ENCODE results near the gene B4GALT2. TPM values are rescaled to one million over a fixed set of nuclear protein-coding genes. Genes with fewer than 3 reads are reported as not detected.

The B4GALT2 gene
- polyA plus RNA-seq, 1 of the 3 experiments (the other 2 are of a cell fraction), result 48.0 TPM

DNA sequence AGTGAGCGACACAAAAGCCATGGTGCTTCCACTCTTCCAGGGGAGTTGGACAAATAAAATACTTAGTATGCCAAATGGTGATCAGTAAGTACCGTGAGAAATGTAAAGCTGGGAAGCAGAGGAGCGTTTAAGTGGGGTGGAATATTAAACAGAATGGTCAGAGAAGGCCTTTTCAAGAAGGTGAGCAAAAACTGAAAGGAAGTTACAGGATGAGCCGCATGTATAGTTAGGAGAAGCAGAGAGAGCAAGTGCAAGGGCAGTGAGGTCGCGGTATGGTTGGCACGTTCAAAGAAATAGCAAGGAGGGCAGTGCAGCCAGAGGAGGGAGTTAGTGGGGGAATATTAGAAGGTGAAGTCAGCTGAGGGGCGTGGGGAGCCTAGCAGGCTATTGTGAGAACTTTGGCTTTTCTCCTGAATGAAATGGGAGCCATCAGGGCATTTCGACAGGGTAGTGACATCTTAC lies 5.0 kb upstream of the B4GALT2 start:
- H3K9me2 ChIP-seq, result no peaks in the 10 kb centered on the region
- POLR2A ChIA-PET, result interaction anchor here (1.7 kb wide), 1 partner anchor 18 kb away, joined by 3 read pairs; the partner anchor contains the start of gene CCDC24
- CTCF ChIA-PET, result interaction anchor here (1.1 to 2.7 kb wide), 8 partner anchors 17 to 211 kb away, joined by 3 to 15 read pairs (median 6); partner anchors contain the start of genes CCDC24 and IPO13
- no peak for DNase-seq
- peak overlapping the region; percentile 88 for H2AFZ ChIP-seq (ENCODE audit: low read depth)
- peaks cover 55% of the 10 kb centered on the region for H3K79me2 ChIP-seq (ENCODE audit: insufficient read depth)
- WGBS (ENCODE audit: low lambda C conversion rate), result 63% methylated on average over 8 of the region's 9 CpGs
- peaks cover 11% of the 10 kb centered on the region for H4K20me1 ChIP-seq (ENCODE audit: insufficient read depth)
- TF ChIP-seq SMC3 (IDR thresholded peaks at IDR 0.05; ENCODE audit: low read depth, low read length), result no peak
- no peak for TF ChIP-seq CHD2 (IDR thresholded peaks at IDR 0.05; ENCODE audit: low read length, partially characterized antibody)
- no peak for TF ChIP-seq RFX5 (IDR thresholded peaks at IDR 0.05; ENCODE audit: low read length)
- no peak for TF ChIP-seq ELF1 (IDR thresholded peaks at IDR 0.05)
- no peak for TF ChIP-seq TCF12 (IDR thresholded peaks at IDR 0.05)
- TF ChIP-seq RXRA (IDR thresholded peaks at IDR 0.05; ENCODE audit: borderline replicate concordance, low read depth), result no peak
- TF ChIP-seq, protein P1, sequence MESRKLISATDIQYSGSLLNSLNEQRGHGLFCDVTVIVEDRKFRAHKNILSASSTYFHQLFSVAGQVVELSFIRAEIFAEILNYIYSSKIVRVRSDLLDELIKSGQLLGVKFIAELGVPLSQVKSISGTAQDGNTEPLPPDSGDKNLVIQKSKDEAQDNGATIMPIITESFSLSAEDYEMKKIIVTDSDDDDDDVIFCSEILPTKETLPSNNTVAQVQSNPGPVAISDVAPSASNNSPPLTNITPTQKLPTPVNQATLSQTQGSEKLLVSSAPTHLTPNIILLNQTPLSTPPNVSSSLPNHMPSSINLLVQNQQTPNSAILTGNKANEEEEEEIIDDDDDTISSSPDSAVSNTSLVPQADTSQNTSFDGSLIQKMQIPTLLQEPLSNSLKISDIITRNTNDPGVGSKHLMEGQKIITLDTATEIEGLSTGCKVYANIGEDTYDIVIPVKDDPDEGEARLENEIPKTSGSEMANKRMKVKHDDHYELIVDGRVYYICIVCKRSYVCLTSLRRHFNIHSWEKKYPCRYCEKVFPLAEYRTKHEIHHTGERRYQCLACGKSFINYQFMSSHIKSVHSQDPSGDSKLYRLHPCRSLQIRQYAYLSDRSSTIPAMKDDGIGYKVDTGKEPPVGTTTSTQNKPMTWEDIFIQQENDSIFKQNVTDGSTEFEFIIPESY (IDR thresholded peaks at IDR 0.05; ENCODE audit: borderline replicate concordance, low read depth), result no peak
- TF ChIP-seq FOXJ3 (CRISPR knock-in tag; IDR thresholded peaks at IDR 0.05), result no peak
- TF ChIP-seq MEF2A (IDR thresholded peaks at IDR 0.05; ENCODE audit: borderline replicate concordance, low read depth), result no peak
- no peak for TF ChIP-seq FOXM1 (IDR thresholded peaks at IDR 0.05; ENCODE audit: low read depth)
- TF ChIP-seq, protein P2, sequence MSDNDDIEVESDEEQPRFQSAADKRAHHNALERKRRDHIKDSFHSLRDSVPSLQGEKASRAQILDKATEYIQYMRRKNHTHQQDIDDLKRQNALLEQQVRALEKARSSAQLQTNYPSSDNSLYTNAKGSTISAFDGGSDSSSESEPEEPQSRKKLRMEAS (IDR thresholded peaks at IDR 0.05; ENCODE audit: low read depth), result no peak
- TF ChIP-seq NFIC (IDR thresholded peaks at IDR 0.05; ENCODE audit: borderline replicate concordance), result no peak
- TF ChIP-seq, protein P3, sequence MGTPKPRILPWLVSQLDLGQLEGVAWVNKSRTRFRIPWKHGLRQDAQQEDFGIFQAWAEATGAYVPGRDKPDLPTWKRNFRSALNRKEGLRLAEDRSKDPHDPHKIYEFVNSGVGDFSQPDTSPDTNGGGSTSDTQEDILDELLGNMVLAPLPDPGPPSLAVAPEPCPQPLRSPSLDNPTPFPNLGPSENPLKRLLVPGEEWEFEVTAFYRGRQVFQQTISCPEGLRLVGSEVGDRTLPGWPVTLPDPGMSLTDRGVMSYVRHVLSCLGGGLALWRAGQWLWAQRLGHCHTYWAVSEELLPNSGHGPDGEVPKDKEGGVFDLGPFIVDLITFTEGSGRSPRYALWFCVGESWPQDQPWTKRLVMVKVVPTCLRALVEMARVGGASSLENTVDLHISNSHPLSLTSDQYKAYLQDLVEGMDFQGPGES (IDR thresholded peaks at IDR 0.05; ENCODE audit: low read depth, low read length), result no peak
- no peak for TF ChIP-seq MXI1 (IDR thresholded peaks at IDR 0.05; ENCODE audit: low read depth, low read length)
- no peak for TF ChIP-seq RAD21 (IDR thresholded peaks at IDR 0.05; ENCODE audit: low read length)
- TF ChIP-seq TAF1 (IDR thresholded peaks at IDR 0.05; ENCODE audit: borderline replicate concordance, low read depth, low read length), result no peak
- no peak for TF ChIP-seq YY1 (IDR thresholded peaks at IDR 0.05; ENCODE audit: low read depth)
- TF ChIP-seq NRF1 (IDR thresholded peaks at IDR 0.05; ENCODE audit: low read depth, low read length), result no peak
- TF ChIP-seq FOSL2 (IDR thresholded peaks at IDR 0.05; ENCODE audit: borderline replicate concordance, low read depth), result no peak
- H3K36me3 ChIP-seq (replicated peaks in 1 of 2; ENCODE audit: control insufficient read depth in 1 of 2, insufficient read depth in 2 of 2, low read length in 1 of 2), result peaks cover 16 to 47% of the 10 kb centered on the region in 2 experiments
- peak overlapping the region; percentile 84 for H3K9ac ChIP-seq
- peak overlapping the region; percentile 83 to 91 for H3K4me3 ChIP-seq (ENCODE audit: low read depth in 2 of 2, low read length in 1 of 2)
- peaks cover 8 to 48% of the 10 kb centered on the region in 2 experiments; a peak in 1 of 4 replicates for H3K4me1 ChIP-seq (ENCODE audit: control insufficient read depth in 1 of 2, insufficient read depth in 2 of 2, low read depth in 1 of 2, low read length in 1 of 2)
- peaks cover 11% of the 10 kb centered on the region for H3F3A ChIP-seq (replicated peaks; ENCODE audit: insufficient read depth)
- no peaks in the 10 kb centered on the region for H3K27me3 ChIP-seq (ENCODE audit: insufficient read depth)
- peak overlapping the region; percentile 20 to 93; a peak in 3 of 4 replicates for H3K27ac ChIP-seq (ENCODE audit: low read depth in 2 of 2, low read length in 1 of 2)
- H3K4me2 ChIP-seq, result peak overlapping the region; percentile 98
- no peaks in the 10 kb centered on the region for H3K9me3 ChIP-seq
